C4-2B (cell line): ENCODE results near the gene MIPOL1.

Source experiments
- H3K27ac ChIP-seq: fragments of 450-650 bp; 2 replicates; pipeline ENCODE4 v1.5.1; 2017
- CTCF ChIP-seq: fragments of 450-650 bp; conservative IDR thresholded peaks from 2 replicates; pipeline ENCODE4 v1.5.1; 2017; ENCODE audit warnings: mild to moderate bottlenecking
- ZFX ChIP-seq: fragments of 450-650 bp; IDR thresholded peaks from 2 replicates; pipeline ENCODE4 v1.6.1; 2017

MIPOL1 gene

GRCh38 chr14:37491076-37491475 lies 293.3 kb downstream of the MIPOL1 start:
- no peak overlapping the region for H3K27ac ChIP-seq
- TF ChIP-seq CTCF (no peak), ZFX (no peak)

- TF ChIP-seq CTCF: no peak
- TF ChIP-seq ZFX: no peak
- no peak overlapping the region for H3K27ac ChIP-seq
Measured at GRCh38 chr14:37493606-37494005, 295.9 kb downstream of the MIPOL1 start.

GRCh38 chr14:37497422-37497821 lies 299.7 kb downstream of the MIPOL1 start:
- no peak overlapping the region for H3K27ac ChIP-seq
- no peak for TF ChIP-seq ZFX
- TF ChIP-seq CTCF: no peak

GRCh38 chr14:37501877-37502276 lies 304.1 kb downstream of the MIPOL1 start:
- H3K27ac ChIP-seq: no peak overlapping the region
- TF ChIP-seq ZFX: no peak
- no peak for TF ChIP-seq CTCF

- TF ChIP-seq ZFX (no peak), CTCF (no peak)
Measured at GRCh38 chr14:37508503-37508902, 310.8 kb downstream of the MIPOL1 start.

GRCh38 chr14:37512173-37512572 lies 314.4 kb downstream of the MIPOL1 start:
- H3K27ac ChIP-seq: no peak overlapping the region
- no peak for TF ChIP-seq ZFX
- TF ChIP-seq CTCF: no peak

More at GRCh38 chr14:37508503-37508902, 310.8 kb downstream of the MIPOL1 start:
- no peak overlapping the region for H3K27ac ChIP-seq

GRCh38 chr14:37515771-37516170 lies 318.0 kb downstream of the MIPOL1 start:
- H3K27ac ChIP-seq: no peak overlapping the region
- TF ChIP-seq CTCF (no peak), ZFX (no peak)
